K562 (cell line): ENCODE measurements around the gene GLIS1. TPM values are rescaled to one million over a fixed set of nuclear protein-coding genes. Genes with fewer than 3 reads are reported as not detected.

Experiments
- ATAC-seq: fragments of 200-7000 bp; cut with Tn5 transposase; 3 replicates; pipeline ENCODE4 v1.9.1; 2020; ENCODE audit warnings: moderate library complexity
- BruUV-seq: library from RNA; stranded (reverse); fragments of 400-500 nt; replicated peaks from 2 replicates; lab custom pipeline; 2021; lab: Mats Ljungman, UMichigan
- CTCF ChIA-PET: fragments of 300-600 bp; formaldehyde crosslinking; extraction: SDS; loops from one replicate; lab custom pipeline; 2021; ENCODE audit warnings: low intra/inter-chr PET ratio; lab: Yijun Ruan, JAX
- POLR2A ChIA-PET: fragments of 300-600, 350-650 bp; sonication (Branson Sonifier 250); formaldehyde crosslinking; extraction: SDS; loops from one replicate; lab custom pipeline; 2021; ENCODE audit warnings: antibody characterized with exemption, inconsistent platforms; lab: Yijun Ruan, JAX
- DNase-seq, 4 experiments: peaks; one replicate each; pipeline versions ENCODE4 v3.0.0 to v3.0.0-alpha.2; 2011 to 2018; ENCODE audit warnings: low spot score in 3 of 4, mixed read lengths in 3 of 4; ENCODE audit errors: extremely low read depth in 1 of 4
- FAIRE-seq: peaks from 2 replicates; lab custom pipeline; 2011; peaks lifted over from hg19 to GRCh38; lab: Jason Lieb, UNC
- H2AFZ ChIP-seq: 2 replicates; pipeline ENCODE4 v1.6.0; 2011; ENCODE audit warnings: low read depth, low read length, control low read depth, inconsistent platforms
- H3K27ac ChIP-seq: fragments of 200-600 bp; 3 replicates; pipeline ENCODE4 v1.8.0; 2011; ENCODE audit warnings: low read depth, mild to moderate bottlenecking, control low read depth, inconsistent platforms, low read length, moderate library complexity, mixed read lengths; ENCODE audit errors: extremely low read depth
- H3K27me3 ChIP-seq, 2 experiments: fragments of 300-600 bp in 1 of 2; 2 replicates in 1 of 2; 3 replicates in 1 of 2; pipeline versions ENCODE4 v1.6.0 to v1.8.0; 2011; ENCODE audit warnings: inconsistent platforms in 2 of 2, low read length in 2 of 2, mild to moderate bottlenecking in 1 of 2, mixed read lengths in 1 of 2, moderate library complexity in 1 of 2; ENCODE audit not compliant: control insufficient read depth in 2 of 2, insufficient read depth in 2 of 2
- H3K36me3 ChIP-seq: fragments of 300-600 bp; 3 replicates; pipeline ENCODE4 v1.8.0; 2011; ENCODE audit warnings: mild to moderate bottlenecking, low read length, inconsistent platforms; ENCODE audit not compliant: control insufficient read depth, insufficient read depth
- H3K4me1 ChIP-seq, 2 experiments: fragments of 200-600 bp in 1 of 2; replicated peaks in 1 of 2; 2 replicates in 1 of 2; 3 replicates in 1 of 2; pipeline versions ENCODE4 v1.5.1 to v1.8.0; 2011; ENCODE audit warnings: inconsistent platforms in 2 of 2, low read length in 2 of 2, mild to moderate bottlenecking in 1 of 2, mixed read lengths in 1 of 2, moderate library complexity in 1 of 2; ENCODE audit not compliant: control insufficient read depth in 2 of 2, insufficient read depth in 2 of 2
- H3K4me2 ChIP-seq: 2 replicates; pipeline ENCODE4 v1.6.1; 2011; ENCODE audit warnings: low read length, control low read depth, inconsistent platforms, mixed read lengths; ENCODE audit not compliant: insufficient read depth
- H3K4me3 ChIP-seq: fragments of 200-600 bp; sonication (generic), shearing (Covaris generic); 2 replicates; pipeline ENCODE4 v1.5.1; 2016; ENCODE audit warnings: control low read depth, inconsistent platforms
- H3K79me2 ChIP-seq: fragments of 200-600 bp; 3 replicates; pipeline ENCODE4 v1.8.0; 2011; ENCODE audit warnings: low read length, inconsistent platforms; ENCODE audit not compliant: control insufficient read depth, insufficient read depth
- H3K9ac ChIP-seq, 2 experiments: 2 replicates each; pipeline versions ENCODE4 v1.6.0 to v1.6.1; 2011; ENCODE audit warnings: low read depth in 2 of 2, low read length in 2 of 2, control low read depth in 1 of 2, inconsistent platforms in 1 of 2, mild to moderate bottlenecking in 1 of 2, mixed read lengths in 1 of 2; ENCODE audit not compliant: insufficient read depth in 1 of 2
- H3K9me1 ChIP-seq: one replicate; pipeline ENCODE4 v1.6.0; 2011; ENCODE audit warnings: inconsistent platforms, mild to moderate bottlenecking, low read length, moderate library complexity; ENCODE audit not compliant: control insufficient read depth, insufficient read depth
- H3K9me3 ChIP-seq: replicated peaks from 2 replicates; pipeline ENCODE4 v1.5.1; 2011; ENCODE audit warnings: low read depth, low read length, inconsistent platforms; ENCODE audit not compliant: control insufficient read depth, insufficient read depth
- H4K20me1 ChIP-seq: replicated peaks from 2 replicates; pipeline ENCODE4 v1.6.1; 2011; ENCODE audit warnings: low read length, inconsistent platforms, mixed read lengths; ENCODE audit not compliant: control insufficient read depth, insufficient read depth
- CEBPG ChIP-seq, 3 experiments: fragments of 200-800 bp in 1 of 3; sonication (Bioruptor generic) in 1 of 3; sonication (generic) in 1 of 3; formaldehyde crosslinking in 1 of 3; IDR thresholded peaks in 2 of 3; conservative IDR thresholded peaks in 1 of 3; 2 replicates each; pipeline versions ENCODE4 v1.6.1 to v1.8.0; 2016 to 2022; ENCODE audit warnings: missing compliant biosample characterization in 2 of 3, missing genetic modification characterization in 2 of 3, mild to moderate bottlenecking in 1 of 3, missing genetic modification reagents in 1 of 3
- DACH1 ChIP-seq: fragments of 450-650 bp; IDR thresholded peaks from 2 replicates; pipeline ENCODE4 v1.6.1; 2018; ENCODE audit not compliant: partially characterized antibody
- WGBS: fragments of 100-300 bp; shearing (Covaris generic); methylation state at CpG from one replicate; pipeline ENCODE4 v1.1.6; 2016; ENCODE audit warnings: low coverage, mixed read lengths; ENCODE audit not compliant: insufficient coverage; ENCODE audit errors: missing lambda C conversion rate; 5-methylcytosine and 5-hydroxymethylcytosine counted together
- in situ Hi-C: fragments of 300-500 bp; cut with MboI; formaldehyde crosslinking; loops from 4 replicates; pipeline ENCODE4 v1.15.0; 2018; ENCODE audit warnings: inconsistent platforms, mixed read lengths
- intact Hi-C: fragments of 100-400 bp; cut with micrococcal nuclease; formaldehyde crosslinking; loops from 2 replicates; pipeline ENCODE4 v1.14.2; 2022
- polyA plus RNA-seq, 8 experiments: library from polyadenylated mRNA; depleted of rRNA in 4 of 8; stranded (reverse) in 5 of 8; unstranded in 3 of 8; fragments of >200 nt; fragmentation: Nextera tagmentation in 2 of 8; fragmentation: Illumina TruSeq in 1 of 8; extraction: Ambion mirVana in 2 of 8; extraction: Trizol in 1 of 8; gene quantifications; 2 replicates each; pipeline versions ENCODE4 v1.2.1 to v1.2.3, GENCODE V29; 2011 to 2014; ENCODE audit warnings: inconsistent platforms in 1 of 8, missing spikeins in 1 of 8
- total RNA-seq, 7 experiments: library from RNA; depleted of rRNA in 6 of 7; stranded (reverse); fragments of >200 nt in 6 of 7; fragmentation: Illumina TruSeq in 2 of 7; extraction: Trizol in 2 of 7; gene quantifications; 2 replicates each; pipeline versions ENCODE4 v1.2.1 to v1.2.3, GENCODE V29; 2011 to 2021; ENCODE audit warnings: low replicate concordance in 1 of 7
- TF ChIP-seq, protein P1 (sequence below): fragments of 450-650 bp; IDR thresholded peaks from 2 replicates; pipeline ENCODE4 v1.6.1; 2017; ENCODE audit warnings: antibody characterized with exemption, mild to moderate bottlenecking

GLIS1 gene
- total and polyA plus RNA-seq, 9 of the 15 experiments (the other 6 are each of a cell fraction or from before 2014, with no cell fraction given): not detected

DNA sequence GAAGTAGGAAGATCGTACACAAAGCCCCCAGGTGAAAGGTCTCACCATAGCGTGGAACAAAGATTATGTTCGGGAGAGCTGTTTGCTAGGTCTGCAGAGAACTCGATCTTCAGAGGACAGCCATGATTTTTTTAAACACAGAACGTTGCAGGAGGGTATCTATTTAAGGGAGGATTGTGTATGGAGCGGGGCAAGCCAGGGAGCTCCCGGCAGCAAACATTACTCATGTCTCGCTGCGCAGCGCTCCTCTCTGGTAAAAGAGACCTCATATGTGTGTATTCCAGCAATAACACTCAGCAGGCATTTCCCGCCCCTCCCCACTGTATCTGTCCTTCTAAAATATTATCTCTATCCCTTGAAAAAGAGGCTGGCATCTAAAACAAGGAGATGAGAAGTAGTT lies 2.7 kb downstream of the GLIS1 start:
- Histone ChIP-seq H2AFZ (no peak overlapping the region), H3K9me3 (no peaks in the 10 kb centered on the region), H3K9ac (no peak overlapping the region), H3K79me2 (no peaks in the 10 kb centered on the region), H4K20me1 (no peaks in the 10 kb centered on the region; the same call in 1 of the 2 replicates), H3K4me1 (peaks cover 0 to 21% of the 10 kb centered on the region in 2 experiments; a peak in 3 of 5 replicates), H3K36me3 (no peaks in the 10 kb centered on the region), H3K27ac (no peak overlapping the region), H3K4me3 (no peak overlapping the region)
- intact Hi-C loops: no loop called here
- ChIA-PET CTCF (no interaction called here), POLR2A (interaction anchor here (0.7 to 1.3 kb wide), 4 partner anchors 9 to 41 kb away, joined by 3 to 7 read pairs (median 3); no protein-coding TSS in a partner anchor)
- WGBS: 2% methylated on average over 11 of the region's 11 CpGs
- ATAC-seq: no peak
- TF ChIP-seq CEBPG (CRISPR knock-in tag; IDR thresholded peaks at IDR 0.05) (no peak), CEBPG (tag; conservative IDR thresholded peaks at IDR 0.05 in 1 of 2, IDR thresholded peaks at IDR 0.05 in 1 of 2) (no peak), DACH1 (no peak)
- TF ChIP-seq, protein P1, sequence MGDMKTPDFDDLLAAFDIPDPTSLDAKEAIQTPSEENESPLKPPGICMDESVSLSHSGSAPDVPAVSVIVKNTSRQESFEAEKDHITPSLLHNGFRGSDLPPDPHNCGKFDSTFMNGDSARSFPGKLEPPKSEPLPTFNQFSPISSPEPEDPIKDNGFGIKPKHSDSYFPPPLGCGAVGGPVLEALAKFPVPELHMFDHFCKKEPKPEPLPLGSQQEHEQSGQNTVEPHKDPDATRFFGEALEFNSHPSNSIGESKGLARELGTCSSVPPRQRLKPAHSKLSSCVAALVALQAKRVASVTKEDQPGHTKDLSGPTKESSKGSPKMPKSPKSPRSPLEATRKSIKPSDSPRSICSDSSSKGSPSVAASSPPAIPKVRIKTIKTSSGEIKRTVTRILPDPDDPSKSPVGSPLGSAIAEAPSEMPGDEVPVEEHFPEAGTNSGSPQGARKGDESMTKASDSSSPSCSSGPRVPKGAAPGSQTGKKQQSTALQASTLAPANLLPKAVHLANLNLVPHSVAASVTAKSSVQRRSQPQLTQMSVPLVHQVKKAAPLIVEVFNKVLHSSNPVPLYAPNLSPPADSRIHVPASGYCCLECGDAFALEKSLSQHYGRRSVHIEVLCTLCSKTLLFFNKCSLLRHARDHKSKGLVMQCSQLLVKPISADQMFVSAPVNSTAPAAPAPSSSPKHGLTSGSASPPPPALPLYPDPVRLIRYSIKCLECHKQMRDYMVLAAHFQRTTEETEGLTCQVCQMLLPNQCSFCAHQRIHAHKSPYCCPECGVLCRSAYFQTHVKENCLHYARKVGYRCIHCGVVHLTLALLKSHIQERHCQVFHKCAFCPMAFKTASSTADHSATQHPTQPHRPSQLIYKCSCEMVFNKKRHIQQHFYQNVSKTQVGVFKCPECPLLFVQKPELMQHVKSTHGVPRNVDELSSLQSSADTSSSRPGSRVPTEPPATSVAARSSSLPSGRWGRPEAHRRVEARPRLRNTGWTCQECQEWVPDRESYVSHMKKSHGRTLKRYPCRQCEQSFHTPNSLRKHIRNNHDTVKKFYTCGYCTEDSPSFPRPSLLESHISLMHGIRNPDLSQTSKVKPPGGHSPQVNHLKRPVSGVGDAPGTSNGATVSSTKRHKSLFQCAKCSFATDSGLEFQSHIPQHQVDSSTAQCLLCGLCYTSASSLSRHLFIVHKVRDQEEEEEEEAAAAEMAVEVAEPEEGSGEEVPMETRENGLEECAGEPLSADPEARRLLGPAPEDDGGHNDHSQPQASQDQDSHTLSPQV: no peak
- TF ChIP-seq, all 486 proteins: peak for 0
- DNase-seq (no peak), FAIRE-seq (no peak)
- H3K27me3 ChIP-seq: peaks cover 60 to 75% of the 10 kb centered on the region in 2 experiments
- H3K9me1 ChIP-seq: no peaks in the 10 kb centered on the region
- no TSS peak for BruUV-seq
- in situ Hi-C loops: no loop called here
- H3K4me2 ChIP-seq: no peak overlapping the region
